GM12892 (cell line): ENCODE results near the gene PPM1B.

ENCODE experiments used
- POLR2AphosphoS5 ChIP-seq: IDR thresholded peaks from 2 replicates; pipeline ENCODE4 v1.6.1; 2011; ENCODE audit warnings: low read depth, low read length, control low read depth
- TAF1 ChIP-seq: IDR thresholded peaks from 2 replicates; pipeline ENCODE4 v1.6.1; 2011; ENCODE audit warnings: low read depth, mild to moderate bottlenecking, control low read depth, low read length, borderline replicate concordance

GRCh38 chr2:44203542-44203941 lies 34.9 kb downstream of the PPM1B start:
- no peak for TF ChIP-seq POLR2AphosphoS5
- TF ChIP-seq TAF1, result no peak
